Hematopoietic multipotent progenitor cell treated with erythropoietin and hydrocortisone succinate and interleukin-3 and kit ligand, for 15 days (in vitro differentiated cells): ENCODE measurements around the gene TAC4.

Experiments used
- DNase-seq: peaks from one replicate; pipeline ENCODE4 v3.0.0-alpha.2; 2015; ENCODE audit warnings: low spot score

Gene TAC4

DNA sequence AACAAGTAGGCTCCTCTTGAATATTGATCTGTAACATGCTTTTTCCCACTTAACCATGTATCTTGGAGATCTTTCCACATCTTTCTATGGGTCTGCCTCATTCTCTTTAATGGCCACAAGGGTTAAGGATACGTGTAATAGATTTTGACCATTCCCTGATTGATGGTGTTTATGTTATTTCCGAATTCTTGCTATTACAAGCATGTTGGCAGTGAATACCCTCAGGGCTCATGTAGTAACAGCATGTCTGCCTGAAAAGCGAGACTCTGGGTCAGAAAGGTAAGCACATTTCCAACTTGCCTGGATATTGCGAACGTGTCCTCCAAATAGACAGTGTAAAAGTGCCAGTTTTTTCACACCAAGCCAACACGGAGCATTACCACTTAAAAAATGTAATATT lies 5.0 kb downstream of the TAC4 start:
- DNase-seq: no peak

DNA sequence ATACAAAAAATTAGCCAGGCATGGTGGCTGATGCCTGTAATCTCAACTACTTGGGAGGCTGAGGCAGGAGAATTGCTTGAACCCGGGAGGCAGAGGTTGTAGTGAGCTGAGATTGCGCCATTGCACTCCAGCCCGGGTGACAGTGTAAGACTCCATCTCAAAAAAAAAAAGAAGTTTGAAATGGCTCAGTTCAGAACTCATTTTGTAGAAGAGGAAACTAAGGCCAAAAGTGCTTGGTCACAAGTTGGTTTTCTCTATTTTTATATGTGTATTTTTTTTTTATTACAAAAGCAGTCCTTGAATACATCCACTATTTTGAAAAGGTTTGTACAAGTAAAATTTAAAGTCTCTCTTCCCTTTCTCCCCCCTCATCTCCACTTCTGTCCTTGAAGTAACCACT lies 5.5 kb downstream of the TAC4 start:
- no peak for DNase-seq

DNA sequence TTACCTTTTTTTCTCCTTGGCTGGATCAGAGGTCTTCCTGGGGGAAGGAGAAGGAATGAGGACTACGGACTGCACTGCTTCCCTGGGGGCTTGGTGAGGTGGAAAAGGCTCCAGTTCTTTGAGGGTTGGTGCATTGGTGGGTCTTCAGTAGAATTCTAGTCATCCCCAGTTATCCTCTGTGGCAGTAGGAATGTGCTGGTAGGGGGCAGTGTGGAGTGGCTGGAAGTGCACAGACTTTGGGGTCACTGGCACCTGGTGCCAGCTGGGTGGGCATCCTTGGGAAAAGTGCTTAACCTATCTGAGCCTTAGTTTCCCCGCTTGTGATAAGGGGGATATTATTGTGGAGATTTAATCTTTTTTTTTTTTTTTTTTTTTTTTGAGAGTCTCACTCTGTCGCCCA lies 6.3 kb downstream of the TAC4 start:
- no peak for DNase-seq

DNA sequence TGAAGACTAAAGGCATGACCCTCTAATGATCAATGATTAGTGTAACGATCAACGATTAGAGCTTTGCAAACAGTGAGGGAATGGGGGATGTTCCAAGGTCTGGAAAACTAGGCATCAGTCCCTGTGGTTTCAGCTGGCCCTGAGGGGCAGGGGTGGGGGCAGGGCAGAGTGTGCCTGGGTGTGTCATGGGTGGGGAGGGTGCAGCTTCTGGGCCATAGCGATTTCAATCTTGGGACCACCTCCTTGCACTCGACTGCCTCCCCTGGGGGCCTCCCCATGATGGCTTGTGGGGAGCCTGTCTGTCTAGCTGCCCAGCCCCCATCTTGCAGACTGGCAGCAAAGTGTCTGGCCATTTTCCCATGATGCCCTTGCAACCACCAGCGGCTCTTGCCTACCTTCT lies 8.4 kb downstream of the TAC4 start:
- no peak for DNase-seq

DNA sequence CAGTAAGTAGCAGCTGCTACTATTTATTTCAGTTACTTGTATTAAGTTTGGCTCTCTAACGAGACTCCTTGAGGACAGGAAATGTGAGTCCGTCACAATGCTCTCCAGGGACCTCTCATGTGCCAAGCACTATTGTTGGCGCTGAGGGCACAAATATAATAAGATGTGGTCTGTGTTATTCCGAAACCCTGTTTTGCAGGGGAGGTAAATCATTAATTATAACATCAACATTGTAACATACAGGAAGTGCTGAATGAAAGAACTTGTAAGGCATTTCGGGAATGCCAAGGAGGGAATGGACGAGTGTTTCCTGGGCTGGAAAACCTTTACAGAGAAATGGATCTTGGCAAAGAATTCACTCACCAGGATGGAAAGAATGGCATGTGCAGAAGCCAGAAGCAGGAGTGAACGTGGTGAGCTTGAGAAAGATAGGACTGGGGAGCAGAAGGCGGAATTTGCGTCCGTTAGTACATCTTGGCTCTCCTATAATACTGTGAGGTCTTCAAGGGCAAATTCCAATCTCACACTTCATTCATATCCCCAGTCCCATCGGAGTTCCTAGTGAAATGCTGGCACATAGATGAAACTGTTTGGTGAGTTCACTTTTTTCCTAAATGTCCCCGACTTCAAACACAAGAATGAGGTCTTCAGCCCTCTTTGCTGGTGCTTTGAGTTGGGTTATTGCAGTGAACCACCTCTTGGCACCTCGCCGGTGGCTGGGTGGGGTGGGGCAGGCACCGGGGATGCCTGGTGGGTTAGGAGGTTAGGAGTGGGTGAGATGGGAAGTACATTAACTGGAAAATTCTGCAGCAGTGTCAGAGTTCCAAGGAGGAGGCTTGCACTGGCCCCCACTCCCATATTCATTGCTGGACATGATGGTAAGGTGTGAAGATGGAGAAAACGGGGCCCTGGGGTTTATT lies 11.5 kb downstream of the TAC4 start:
- DNase-seq: no peak

DNA sequence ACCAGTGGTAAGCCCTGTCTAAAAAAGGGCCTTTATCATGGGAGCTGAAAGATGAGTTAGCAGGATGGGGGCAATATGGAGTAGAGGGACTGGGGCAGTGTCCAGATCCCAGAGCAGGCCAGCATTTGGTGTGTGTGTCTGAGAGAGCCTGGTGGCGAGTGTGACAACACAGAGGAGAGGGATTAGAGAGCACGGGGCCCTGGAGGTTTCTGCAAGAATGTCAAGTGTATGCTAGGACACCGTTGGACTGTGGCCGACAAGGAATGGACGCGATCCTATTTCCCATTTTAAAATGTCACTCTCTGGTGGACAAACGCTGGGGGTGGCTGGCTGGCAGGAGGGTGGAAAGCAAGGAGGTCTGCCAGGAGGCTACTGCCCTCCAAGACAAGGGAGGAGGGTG lies 12.4 kb downstream of the TAC4 start:
- DNase-seq: no peak

DNA sequence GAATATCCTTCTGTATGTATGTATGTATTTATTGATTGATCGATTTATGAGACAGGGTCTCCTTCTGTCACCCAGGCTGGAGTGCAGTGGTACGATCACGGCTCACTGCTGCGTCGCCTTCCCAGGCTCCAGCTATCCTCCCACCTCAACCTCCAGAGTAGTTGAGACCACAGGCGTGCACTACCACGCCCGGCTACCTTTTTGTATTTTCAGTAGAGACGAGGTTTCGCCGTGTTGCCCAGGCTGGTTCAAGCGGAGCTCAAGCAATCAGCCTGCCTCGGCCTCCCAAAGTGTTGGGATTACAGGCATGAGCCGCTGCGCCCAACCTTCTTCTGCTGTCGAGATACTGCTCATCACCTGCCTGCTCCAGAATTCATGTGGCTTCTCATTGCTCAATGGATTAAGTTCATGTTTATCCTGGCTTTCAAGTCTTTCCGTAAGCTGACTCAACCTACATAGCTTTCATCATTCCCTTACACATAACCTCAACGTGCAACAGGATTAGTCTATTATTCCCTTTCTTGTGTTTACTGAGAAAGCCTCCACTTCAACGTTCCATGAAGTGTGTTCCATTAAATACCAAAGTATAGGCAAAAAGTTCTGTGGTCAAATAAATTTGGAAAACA lies 13.6 kb downstream of the TAC4 start:
- no peak for DNase-seq

DNA sequence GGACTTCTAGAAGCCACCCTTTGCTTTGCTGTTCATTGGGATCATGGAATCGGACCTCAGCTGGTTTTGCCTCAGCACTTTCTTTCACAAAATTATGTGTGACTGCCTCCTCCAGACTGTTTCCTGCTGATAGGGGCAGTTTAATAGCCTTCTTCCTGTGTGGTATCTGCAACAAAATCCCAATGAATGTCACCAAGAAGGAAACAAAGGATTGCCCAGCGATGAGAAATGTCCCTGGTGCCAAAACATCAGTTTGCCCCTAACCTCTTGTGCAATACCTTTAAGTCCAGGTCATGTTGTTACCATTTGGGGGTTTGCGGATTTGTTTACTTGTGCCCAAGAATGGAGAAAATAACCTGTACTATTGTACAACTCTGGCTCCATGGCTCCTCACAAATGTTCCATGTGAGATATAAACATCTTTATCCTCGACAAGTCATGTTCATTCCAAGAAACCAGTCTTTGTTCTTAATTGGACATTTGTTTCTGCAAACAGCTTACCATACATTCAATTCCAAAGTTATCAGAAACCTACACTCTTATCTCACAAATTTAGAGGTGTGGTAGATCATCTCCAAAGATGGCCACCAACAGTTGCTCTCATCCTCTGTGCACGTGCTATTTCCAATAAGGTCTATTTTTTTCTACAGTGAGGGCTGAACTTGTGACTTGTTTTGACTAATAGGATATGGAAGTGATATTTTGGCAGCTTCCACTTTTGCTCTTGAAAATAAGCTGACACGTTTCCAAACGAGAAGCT lies 14.8 kb downstream of the TAC4 start:
- no peak for DNase-seq

DNA sequence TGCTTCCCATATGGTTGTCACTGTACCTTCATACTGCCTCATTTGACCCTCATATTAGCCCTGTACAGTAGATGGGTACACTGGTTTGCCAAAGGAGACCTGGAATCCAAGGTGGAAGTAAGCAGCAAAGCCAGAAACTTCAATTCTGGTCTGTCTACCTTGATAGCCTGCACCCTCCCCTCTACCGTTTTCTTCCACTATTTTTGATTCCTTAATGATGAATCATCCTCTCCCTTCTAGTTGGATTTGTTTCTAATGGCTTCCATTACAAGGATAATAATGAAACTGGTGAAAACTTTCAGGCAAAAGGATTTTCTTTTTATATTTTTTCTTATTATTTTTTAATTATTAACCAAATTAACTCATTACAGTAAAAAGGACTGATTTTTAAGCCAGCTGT lies 17.3 kb downstream of the TAC4 start:
- DNase-seq: no peak

DNA sequence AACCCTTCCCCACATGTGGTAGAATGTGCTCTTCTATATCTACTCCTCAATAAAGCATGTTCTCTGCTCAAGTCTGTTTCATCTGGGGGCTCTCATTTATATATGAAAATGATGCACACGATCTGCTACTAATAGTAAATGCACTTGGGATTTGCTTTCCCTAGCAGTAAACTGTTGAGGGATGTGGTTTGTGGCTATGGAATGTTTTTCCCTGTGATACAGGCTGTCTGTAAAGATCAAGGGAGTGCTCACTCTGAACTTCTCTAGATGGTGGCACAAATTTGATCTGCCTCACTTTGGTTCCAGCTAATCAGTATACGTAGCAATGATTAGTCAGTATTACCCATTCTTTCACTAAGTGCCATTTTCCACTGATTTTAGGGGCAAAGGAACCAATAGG lies 18.8 kb downstream of the TAC4 start:
- no peak for DNase-seq

DNA sequence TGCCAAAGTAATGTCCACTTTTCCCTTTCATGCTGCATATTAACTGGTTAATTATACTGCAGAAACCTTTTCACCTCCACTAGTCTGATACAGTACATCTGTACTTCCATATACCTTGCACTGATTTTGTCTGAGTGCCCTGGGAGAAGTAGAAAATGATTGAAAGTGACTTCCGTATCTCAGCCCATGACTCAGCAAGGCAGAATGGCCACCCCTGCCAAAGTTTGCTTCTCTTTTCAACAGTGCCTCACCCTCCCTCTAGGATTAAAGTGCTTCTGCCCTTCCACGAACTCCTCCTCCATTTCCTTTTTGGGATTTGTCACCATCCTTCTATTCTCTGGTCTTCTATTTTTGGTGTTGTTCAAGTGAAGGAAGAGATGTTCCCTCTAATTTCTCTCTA lies 19.5 kb downstream of the TAC4 start:
- DNase-seq: peak; percentile 28

DNA sequence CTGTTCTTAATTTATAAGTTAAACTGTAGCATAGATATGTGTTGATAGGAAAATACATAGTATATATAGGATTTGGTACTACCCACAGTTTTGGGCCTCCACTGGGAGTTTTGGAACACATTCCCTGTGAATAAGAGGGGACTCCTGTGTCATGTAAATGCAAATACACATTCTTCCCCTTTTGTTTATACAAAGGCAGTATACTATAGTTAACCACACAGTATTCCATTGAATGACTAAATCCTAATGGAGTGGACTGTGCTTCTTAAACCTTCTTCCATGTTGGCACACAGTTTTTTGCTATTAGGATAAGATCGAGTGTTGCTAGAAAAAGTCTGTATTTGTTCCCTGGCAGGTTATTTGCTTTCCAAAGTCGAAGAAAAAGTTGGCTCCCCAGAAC lies 22.2 kb downstream of the TAC4 start:
- no peak for DNase-seq

DNA sequence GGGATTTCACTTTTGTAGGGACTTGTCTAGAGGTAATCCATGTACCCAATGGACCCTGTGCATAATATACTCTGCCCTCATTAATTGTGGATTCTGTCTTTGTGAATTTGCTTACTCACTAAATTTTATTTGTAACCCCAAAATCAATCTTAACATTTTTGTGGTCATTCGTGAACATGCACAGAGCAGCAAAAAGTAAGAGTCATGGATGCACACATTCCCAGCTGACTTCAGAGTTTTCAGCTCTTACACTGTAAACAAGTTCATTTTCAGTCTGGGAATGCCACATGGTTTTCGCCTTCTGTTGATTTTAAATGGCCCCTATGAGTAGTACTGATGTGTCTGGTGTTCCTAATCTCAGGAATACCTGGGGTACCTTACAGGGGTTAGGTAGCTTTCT lies 24.3 kb downstream of the TAC4 start:
- no peak for DNase-seq

DNA sequence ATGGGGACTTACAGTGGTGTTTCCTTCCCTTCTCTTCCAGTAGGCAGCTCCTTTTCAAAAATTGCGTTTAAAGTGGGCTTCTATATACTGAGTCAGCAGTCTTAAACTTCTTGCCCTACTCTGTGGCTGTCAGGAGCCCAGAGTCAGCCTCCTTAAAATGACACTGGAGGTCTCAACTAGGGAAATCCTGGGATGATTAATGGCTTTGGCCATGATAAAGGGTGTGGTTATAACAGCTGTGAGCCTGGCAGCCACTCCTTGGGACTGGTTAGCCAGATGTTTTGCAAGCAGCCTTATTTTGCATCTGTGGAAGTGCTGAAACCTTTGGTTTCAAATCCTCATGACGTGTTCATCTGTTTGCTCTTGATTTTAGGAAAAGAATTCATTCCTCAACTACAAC lies 25.0 kb downstream of the TAC4 start:
- no peak for DNase-seq

DNA sequence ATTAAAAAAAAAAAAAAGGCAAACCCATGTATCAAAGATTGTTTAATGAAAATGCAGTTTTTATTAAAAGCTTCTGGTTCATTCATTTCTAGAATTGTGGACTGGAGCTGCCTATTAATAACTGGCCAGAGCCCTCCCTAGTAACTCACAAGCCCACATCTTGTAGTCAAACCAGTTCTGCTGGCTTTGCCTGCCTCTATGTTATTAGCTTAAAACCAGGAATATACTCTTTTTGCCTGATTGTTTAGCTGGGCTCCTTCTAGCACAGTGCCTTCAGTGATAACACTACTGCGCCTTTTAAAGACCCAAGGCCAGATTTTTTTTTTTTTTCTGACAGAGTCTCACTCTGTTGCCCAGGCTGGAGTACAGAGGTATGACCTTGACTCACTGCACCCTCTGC lies 26.0 kb downstream of the TAC4 start:
- DNase-seq: no peak

DNA sequence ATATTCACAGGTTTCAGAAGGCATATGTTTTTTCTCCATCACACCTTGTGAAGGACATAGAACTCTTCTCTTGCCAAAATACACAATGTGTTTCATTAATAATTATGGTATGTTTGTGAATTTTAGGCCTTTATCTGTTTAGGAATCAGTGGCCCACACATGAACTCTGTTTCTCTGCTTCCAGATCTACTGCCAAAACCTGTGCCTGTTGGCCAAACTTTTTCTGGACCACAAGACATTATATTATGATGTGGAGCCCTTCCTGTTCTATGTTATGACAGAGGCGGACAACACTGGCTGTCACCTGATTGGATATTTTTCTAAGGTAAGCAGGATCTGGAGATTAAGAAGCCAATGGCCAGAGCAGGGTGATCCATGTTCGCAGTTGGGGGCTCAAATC lies 26.4 kb downstream of the TAC4 start:
- DNase-seq: no peak

DNA sequence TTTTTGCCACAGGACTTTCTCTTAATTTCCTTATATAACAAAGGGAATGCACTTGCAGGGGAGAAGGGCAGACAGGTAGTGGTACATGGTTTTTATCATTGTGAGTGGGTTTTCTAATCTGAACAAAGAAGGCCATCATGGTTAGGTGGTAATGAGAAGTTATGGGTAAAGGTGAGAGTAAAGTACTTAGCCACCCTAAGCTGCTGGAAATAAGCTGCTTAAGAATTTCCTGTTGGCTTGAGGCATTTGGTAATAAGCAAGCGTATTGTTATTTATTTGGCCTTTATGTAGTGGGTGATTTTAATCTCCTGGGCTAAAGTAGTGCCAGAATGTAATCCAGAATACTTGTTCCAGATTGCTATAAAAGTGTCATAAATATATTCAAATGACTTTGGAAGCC lies 27.1 kb downstream of the TAC4 start:
- no peak for DNase-seq

DNA sequence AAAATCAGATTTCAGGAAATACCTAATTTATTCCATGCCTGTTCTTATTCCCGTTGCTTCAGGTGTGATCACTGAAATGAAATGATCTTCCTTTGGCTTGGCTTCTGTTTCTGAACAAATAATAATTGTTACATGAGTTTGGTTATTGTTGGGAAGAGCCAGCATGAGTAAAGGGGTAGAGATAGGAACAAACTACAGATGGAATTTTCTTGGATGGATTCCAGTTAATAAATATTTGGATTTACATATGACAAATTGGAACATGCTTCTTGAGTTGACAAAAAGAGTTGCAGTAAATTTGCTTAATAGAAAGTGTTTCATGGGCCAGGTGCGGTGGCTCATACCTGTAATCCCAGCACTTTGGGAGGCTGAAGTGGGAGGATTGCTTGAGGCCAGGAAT lies 28.2 kb downstream of the TAC4 start:
- no peak for DNase-seq

DNA sequence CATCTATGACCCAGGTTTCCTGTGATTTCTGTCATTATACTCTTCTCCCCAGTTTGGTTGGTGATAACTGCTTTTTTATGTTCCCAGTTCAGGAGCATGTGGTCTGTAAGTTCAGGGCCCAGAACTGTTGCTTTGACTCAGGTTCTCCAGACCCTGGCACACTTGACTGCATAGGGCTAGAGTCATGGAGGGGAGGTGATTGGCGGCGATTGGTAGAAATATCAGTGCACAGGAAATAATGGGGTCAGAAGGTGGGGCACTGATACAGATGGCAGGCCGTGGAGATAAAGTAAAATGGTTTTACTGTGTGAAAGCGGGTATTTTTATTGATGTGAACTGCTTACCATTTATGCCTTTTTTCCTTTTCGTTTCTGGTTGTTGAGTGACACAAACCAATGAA lies 28.7 kb downstream of the TAC4 start:
- DNase-seq: no peak

DNA sequence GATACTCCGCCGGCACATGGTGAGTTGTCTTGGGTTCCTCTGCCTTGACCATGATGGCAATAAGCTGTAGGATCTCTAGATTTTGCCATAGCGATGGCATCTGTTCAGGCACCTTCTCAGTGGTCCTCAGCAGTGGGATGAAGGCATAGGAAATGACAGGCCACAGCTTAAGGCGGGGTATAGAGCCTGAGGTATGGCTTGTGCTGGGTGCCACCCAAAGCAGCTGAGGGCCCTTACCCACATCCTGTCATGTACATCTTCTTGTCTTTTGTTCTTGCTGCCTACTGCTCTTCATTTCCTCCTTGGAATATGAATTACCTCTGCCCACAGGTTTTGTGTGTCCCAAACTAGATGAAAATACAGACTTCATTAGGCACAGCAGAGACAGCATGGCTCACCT lies 29.9 kb downstream of the TAC4 start:
- DNase-seq: no peak

DNA sequence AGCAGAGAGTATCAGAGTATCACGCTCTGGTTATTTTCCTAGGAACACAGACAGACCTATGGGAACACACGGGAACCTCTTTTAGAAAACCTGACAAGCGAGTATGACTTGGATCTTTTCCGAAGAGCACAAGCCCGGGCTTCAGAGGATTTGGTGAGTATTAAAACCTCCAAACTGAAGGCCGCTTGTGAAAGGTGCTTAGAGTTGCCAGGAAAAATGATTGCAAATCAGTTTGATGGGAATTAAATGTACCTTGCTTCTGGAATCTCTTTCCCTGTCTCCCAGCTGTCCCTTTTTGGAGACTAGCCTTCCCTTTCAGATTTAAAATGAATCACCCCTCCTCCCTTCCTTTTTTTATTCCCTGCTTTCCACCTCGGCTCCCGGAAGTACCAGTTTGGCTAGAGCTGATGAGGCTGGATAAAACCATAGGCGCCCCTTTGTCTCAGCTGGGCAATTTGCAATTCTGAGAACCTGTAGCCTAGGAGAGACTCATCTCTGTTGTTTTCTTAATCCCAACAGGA lies 32.0 kb downstream of the TAC4 start:
- no peak for DNase-seq

DNA sequence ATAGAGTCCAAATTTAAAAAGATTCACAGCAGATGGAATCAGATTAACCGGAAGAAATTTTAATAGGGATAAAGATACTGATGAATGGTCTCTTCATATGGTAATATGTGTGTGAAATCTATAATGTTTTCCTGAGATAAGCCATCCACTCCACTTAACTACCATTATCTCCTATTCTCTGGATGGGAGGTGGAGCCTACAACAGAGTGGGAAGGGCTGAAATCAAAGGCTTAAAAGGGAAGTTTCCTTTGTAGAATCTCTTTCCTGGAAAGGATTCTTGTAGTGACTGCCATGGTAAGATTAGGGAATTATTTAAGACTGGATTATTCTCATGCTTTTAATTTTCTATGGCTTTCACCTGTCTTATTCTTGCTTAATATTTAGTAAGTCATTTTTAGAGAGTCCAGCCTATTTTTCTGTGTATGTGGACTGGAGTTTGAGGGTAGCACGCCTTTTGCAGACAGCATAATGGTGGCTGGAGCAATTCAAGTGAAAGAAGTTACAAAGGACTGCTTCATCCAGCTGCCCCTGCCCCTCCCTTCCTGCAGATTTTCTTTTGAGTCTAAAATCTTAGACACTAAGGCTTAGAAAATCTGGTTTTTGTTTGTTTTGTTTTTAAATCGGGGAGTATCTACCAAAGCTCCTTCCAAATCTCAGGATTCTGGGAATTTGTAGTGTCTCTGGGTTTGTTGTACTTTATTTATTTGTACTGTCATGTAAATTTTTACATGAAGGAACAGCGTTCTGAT lies 32.9 kb downstream of the TAC4 start:
- DNase-seq: no peak
